ENCODE results near the gene TK2.

Gene TK2

GRCh38 chr16:66489385-66489784 lies 60.5 kb downstream of the TK2 start:
- Histone ChIP-seq H3K79me2 (ENCODE audit: control insufficient read depth, low read length) (no peaks in the 10 kb centered on the region), H3K4me1 (ENCODE audit: control insufficient read depth, low read length) (no peaks in the 10 kb centered on the region), H3F3A (ENCODE audit: control insufficient read depth, insufficient read depth) (no peaks in the 10 kb centered on the region), H3K27ac (ENCODE audit: low read depth, low read length) (no peak overlapping the region), H4K20me1 (ENCODE audit: control insufficient read depth, insufficient read depth, low read depth, low read length) (no peaks in the 10 kb centered on the region; the same call in 1 of the 2 replicates), H3K4me2 (ENCODE audit: low read length) (no peak overlapping the region), H3K9me3 (ENCODE audit: control insufficient read depth, insufficient read depth, low read length) (no peaks in the 10 kb centered on the region), H3K9me2 (replicated peaks; ENCODE audit: control insufficient read depth, low read length) (no peaks in the 10 kb centered on the region), H3K36me3 (ENCODE audit: control insufficient read depth, low read length) (no peaks in the 10 kb centered on the region), H3K27me3 (ENCODE audit: control insufficient read depth, low read length) (0 out of 2 replicates have a peak, but pooled peaks cover 3% of the 10 kb centered on the region), H3K4me3 (ENCODE audit: low read length) (no peak overlapping the region)
- TF ChIP-seq EZH2phosphoT487 (IDR thresholded peaks at IDR 0.05; ENCODE audit: borderline replicate concordance, low read length) (no peak), CTCF (IDR thresholded peaks at IDR 0.05; ENCODE audit: low read depth, low read length, poor library complexity, severe bottlenecking) (no peak)

- H3K4me3 ChIP-seq (ENCODE audit: low read length) = no peak overlapping the region
- H4K20me1 ChIP-seq (ENCODE audit: control insufficient read depth, insufficient read depth, low read depth, low read length) = peaks cover 5% of the 10 kb centered on the region; the same call in 1 of the 2 replicates
- H3K4me1 ChIP-seq (ENCODE audit: control insufficient read depth, low read length) = no peaks in the 10 kb centered on the region
- H3K36me3 ChIP-seq (ENCODE audit: control insufficient read depth, low read length) = no peaks in the 10 kb centered on the region
- H3K27me3 ChIP-seq (ENCODE audit: control insufficient read depth, low read length) = 0 out of 2 replicates have a peak, but pooled peaks cover 3% of the 10 kb centered on the region
- H3K9me3 ChIP-seq (ENCODE audit: control insufficient read depth, insufficient read depth, low read length) = no peaks in the 10 kb centered on the region
- H3K79me2 ChIP-seq (ENCODE audit: control insufficient read depth, low read length) = no peaks in the 10 kb centered on the region
- no peak overlapping the region for H3K4me2 ChIP-seq (ENCODE audit: low read length)
- H3F3A ChIP-seq (ENCODE audit: control insufficient read depth, insufficient read depth) = no peaks in the 10 kb centered on the region
- TF ChIP-seq EZH2phosphoT487 (IDR thresholded peaks at IDR 0.05; ENCODE audit: borderline replicate concordance, low read length) (no peak), CTCF (IDR thresholded peaks at IDR 0.05; ENCODE audit: low read depth, low read length, poor library complexity, severe bottlenecking) (no peak)
- H3K9me2 ChIP-seq (replicated peaks; ENCODE audit: control insufficient read depth, low read length) = no peaks in the 10 kb centered on the region
- H3K27ac ChIP-seq (ENCODE audit: low read depth, low read length) = no peak overlapping the region
Observed at GRCh38 chr16:66488505-66488904, 61.4 kb downstream of the TK2 start.

GRCh38 chr16:66487580-66488275 lies 62.2 kb downstream of the TK2 start:
- TF ChIP-seq CTCF (IDR thresholded peaks at IDR 0.05; ENCODE audit: low read depth, low read length, poor library complexity, severe bottlenecking) (no peak), EZH2phosphoT487 (IDR thresholded peaks at IDR 0.05; ENCODE audit: borderline replicate concordance, low read length) (no peak)
- H3K9me2 ChIP-seq (replicated peaks; ENCODE audit: control insufficient read depth, low read length) = no peaks in the 10 kb centered on the region
- no peaks in the 10 kb centered on the region for H3K36me3 ChIP-seq (ENCODE audit: control insufficient read depth, low read length)
- no peaks in the 10 kb centered on the region for H3K79me2 ChIP-seq (ENCODE audit: control insufficient read depth, low read length)
- no peaks in the 10 kb centered on the region for H3F3A ChIP-seq (ENCODE audit: control insufficient read depth, insufficient read depth)
- H3K27me3 ChIP-seq (ENCODE audit: control insufficient read depth, low read length) = 0 out of 2 replicates have a peak, but pooled peaks cover 3% of the 10 kb centered on the region
- H3K9me3 ChIP-seq (ENCODE audit: control insufficient read depth, insufficient read depth, low read length) = no peaks in the 10 kb centered on the region
- no peak overlapping the region for H3K27ac ChIP-seq (ENCODE audit: low read depth, low read length)
- no peaks in the 10 kb centered on the region for H3K4me1 ChIP-seq (ENCODE audit: control insufficient read depth, low read length)
- H4K20me1 ChIP-seq (ENCODE audit: control insufficient read depth, insufficient read depth, low read depth, low read length) = peaks cover 5% of the 10 kb centered on the region; the same call in 1 of the 2 replicates
- H3K4me2 ChIP-seq (ENCODE audit: low read length) = no peak overlapping the region
- no peak overlapping the region for H3K4me3 ChIP-seq (ENCODE audit: low read length)

Measured in DOHH2 (cell line).